Activated CD8-positive, alpha-beta T cell treated with anti-CD3 and anti-CD28 coated beads for 36 hours (primary cell): ENCODE data around the gene UQCC5. TPM values are rescaled to one million over a fixed set of nuclear protein-coding genes. Genes with fewer than 3 reads are reported as not detected.

Experiments used
- ATAC-seq: fragments of 200-7000 bp; cut with Tn5 transposase; one replicate; pipeline ENCODE4 v1.10.0; 2021; ENCODE audit warnings: mild to moderate bottlenecking, moderate library complexity
- CTCF ChIA-PET: fragments of 350-600 bp; sonication (Branson Sonifier 250); formaldehyde crosslinking; loops from one replicate; lab custom pipeline; 2021; ENCODE audit warnings: antibody characterized with exemption; lab: Charles Lee
- POLR2A ChIA-PET: fragments of 350-600 bp; sonication (Branson Sonifier 250); formaldehyde crosslinking; loops from one replicate; lab custom pipeline; 2021; ENCODE audit warnings: antibody characterized with exemption; lab: Charles Lee
- DNase-seq: peaks from one replicate; pipeline ENCODE4 v3.0.0-alpha.2; 2020
- H3K27ac Mint-ChIP-seq: one replicate; pipeline ENCODE4 v1.8.0; 2021; ENCODE audit warnings: mild to moderate bottlenecking, mixed read lengths
- H3K27me3 Mint-ChIP-seq: one replicate; pipeline ENCODE4 v1.8.0; 2021; ENCODE audit warnings: mixed read lengths
- H3K36me3 Mint-ChIP-seq: one replicate; pipeline ENCODE4 v1.8.0; 2021; ENCODE audit warnings: low read depth, mixed read lengths
- H3K4me1 Mint-ChIP-seq: one replicate; pipeline ENCODE4 v1.8.0; 2021; ENCODE audit warnings: low read depth, mixed read lengths
- H3K4me3 Mint-ChIP-seq: one replicate; pipeline ENCODE4 v1.8.0; 2021; ENCODE audit warnings: mild to moderate bottlenecking, moderate library complexity, mixed read lengths
- H3K9me3 Mint-ChIP-seq: one replicate; pipeline ENCODE4 v1.8.0; 2021; ENCODE audit warnings: mixed read lengths
- intact Hi-C: fragments of 100-400 bp; cut with micrococcal nuclease; formaldehyde crosslinking; loops from one replicate; pipeline ENCODE4 v1.10.0; 2022
- total RNA-seq, 2 experiments: library from RNA; stranded (reverse); gene quantifications; one replicate each; pipeline ENCODE4 v1.2.3, GENCODE V29; 2021
- TF ChIP-seq, protein P1 (sequence below): fragments of 200-600 bp; IDR thresholded peaks from one replicate; pipeline ENCODE4 v1.8.0; 2022; ENCODE audit warnings: antibody characterized with exemption, mild to moderate bottlenecking

The UQCC5 gene
- total RNA-seq, 2 experiments from 2014 or later = 14.0 to 20.5 TPM

DNA sequence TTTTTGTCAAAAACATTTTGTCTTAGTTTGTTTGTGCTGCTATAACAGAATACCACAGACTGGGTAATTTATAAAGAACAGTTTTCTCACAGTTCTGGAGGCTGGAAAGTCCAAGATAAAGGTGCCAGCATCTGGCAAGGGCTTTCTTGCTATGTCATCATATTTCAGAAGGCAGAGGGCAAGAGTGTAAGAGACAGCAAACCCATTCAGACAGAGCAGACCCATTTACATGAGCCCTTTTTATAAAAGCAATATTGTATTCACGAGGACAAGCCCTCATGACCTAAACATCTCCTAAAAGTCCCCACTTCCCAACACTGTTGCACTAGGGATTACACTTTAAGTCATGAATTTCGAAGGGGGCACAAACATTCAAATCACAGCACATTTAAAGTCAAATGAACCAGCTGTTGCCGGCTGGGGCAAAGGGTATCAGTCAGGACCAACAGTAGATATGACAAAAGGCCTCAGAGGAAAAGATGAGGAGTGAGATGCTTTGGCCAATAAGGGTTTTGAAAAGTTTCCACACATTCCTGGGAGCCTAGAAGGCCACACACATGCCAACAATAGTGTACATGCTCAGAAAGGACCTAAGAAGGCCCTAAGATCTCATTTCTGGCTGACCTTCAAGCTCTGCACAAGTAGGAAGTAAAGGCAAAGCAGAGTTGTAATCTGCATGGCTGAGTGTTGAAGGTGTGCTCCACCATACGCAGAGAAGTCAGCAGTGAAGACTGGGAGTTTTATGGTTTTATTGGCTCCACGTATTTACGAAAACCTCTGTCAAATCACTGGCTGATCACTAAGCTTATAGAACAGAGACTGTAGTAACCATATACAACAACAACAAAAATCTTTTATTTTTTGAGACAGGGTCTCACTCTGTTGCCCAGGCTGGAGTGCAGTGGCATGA is 37.9 kb downstream of the UQCC5 start:
- H3K4me1 Mint-ChIP-seq = no peaks in the 10 kb centered on the region
- H3K27me3 Mint-ChIP-seq = no peaks in the 10 kb centered on the region
- H3K4me3 Mint-ChIP-seq = no peak overlapping the region
- TF ChIP-seq, protein P1, sequence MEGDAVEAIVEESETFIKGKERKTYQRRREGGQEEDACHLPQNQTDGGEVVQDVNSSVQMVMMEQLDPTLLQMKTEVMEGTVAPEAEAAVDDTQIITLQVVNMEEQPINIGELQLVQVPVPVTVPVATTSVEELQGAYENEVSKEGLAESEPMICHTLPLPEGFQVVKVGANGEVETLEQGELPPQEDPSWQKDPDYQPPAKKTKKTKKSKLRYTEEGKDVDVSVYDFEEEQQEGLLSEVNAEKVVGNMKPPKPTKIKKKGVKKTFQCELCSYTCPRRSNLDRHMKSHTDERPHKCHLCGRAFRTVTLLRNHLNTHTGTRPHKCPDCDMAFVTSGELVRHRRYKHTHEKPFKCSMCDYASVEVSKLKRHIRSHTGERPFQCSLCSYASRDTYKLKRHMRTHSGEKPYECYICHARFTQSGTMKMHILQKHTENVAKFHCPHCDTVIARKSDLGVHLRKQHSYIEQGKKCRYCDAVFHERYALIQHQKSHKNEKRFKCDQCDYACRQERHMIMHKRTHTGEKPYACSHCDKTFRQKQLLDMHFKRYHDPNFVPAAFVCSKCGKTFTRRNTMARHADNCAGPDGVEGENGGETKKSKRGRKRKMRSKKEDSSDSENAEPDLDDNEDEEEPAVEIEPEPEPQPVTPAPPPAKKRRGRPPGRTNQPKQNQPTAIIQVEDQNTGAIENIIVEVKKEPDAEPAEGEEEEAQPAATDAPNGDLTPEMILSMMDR = no peak
- no peaks in the 10 kb centered on the region for H3K9me3 Mint-ChIP-seq
- no peak for DNase-seq
- ChIA-PET CTCF (interaction anchor here (1.2 to 1.6 kb wide), 2 partner anchors 12 to 114 kb away, joined by 4 read pairs; no protein-coding TSS in a partner anchor), POLR2A (interaction anchor here (0.8 kb wide), 1 partner anchor 12 kb away, joined by 3 read pairs; no protein-coding TSS in a partner anchor)
- ATAC-seq = no peak
- intact Hi-C loops = no loop called here
- peaks cover 42% of the 10 kb centered on the region for H3K36me3 Mint-ChIP-seq
- H3K27ac Mint-ChIP-seq = peak overlapping the region; percentile 22

Other genes with a start within 250 kb of the UQCC5 start
- gene GLYCTK, start 248.8 kb upstream of the UQCC5 start, total RNA-seq = 10 to 100 TPM; 21.6 to 21.9 TPM
- gene DNAH1, start 220.3 kb upstream of the UQCC5 start, total RNA-seq = 10 to 100 TPM in 1 of 2 experiments, 1 to 10 TPM in 1; 9.2 to 10.2 TPM
- gene BAP1, start 126.6 kb upstream of the UQCC5 start, total RNA-seq = 100 to 1,000 TPM in 1 of 2 experiments, 10 to 100 TPM in 1; 98.1 to 101 TPM
- gene PHF7, start 125.9 kb upstream of the UQCC5 start, total RNA-seq = 10 to 100 TPM; 18.4 to 20.6 TPM
- not detected for gene SEMA3G, start 91.5 kb upstream of the UQCC5 start, total RNA-seq
- 1 to 10 TPM; 4.8 to 5.9 TPM for gene TNNC1, start 82.6 kb upstream of the UQCC5 start, total RNA-seq
- gene NISCH, start 81.0 kb upstream of the UQCC5 start, total RNA-seq = 10 to 100 TPM; 57.1 to 57.4 TPM
- under 1 TPM; 0.09 to 0.20 TPM for gene STAB1, start 41.3 kb upstream of the UQCC5 start, total RNA-seq
- 10 to 100 TPM; 53.8 to 61.7 TPM for gene NT5DC2, start 2.7 kb upstream of the UQCC5 start, total RNA-seq
- gene PBRM1, start 149.3 kb downstream of the UQCC5 start, total RNA-seq = 10 to 100 TPM; 55.9 to 56.1 TPM
- gene GNL3, start 149.4 kb downstream of the UQCC5 start, total RNA-seq = 100 to 1,000 TPM; 198 to 200 TPM
- 10 to 100 TPM; 34.0 to 35.0 TPM for gene GLT8D1, start 169.2 kb downstream of the UQCC5 start, total RNA-seq
- gene SPCS1, start 169.5 kb downstream of the UQCC5 start, total RNA-seq = 100 to 1,000 TPM; 116 to 120 TPM
- 10 to 100 TPM; 16.2 to 18.4 TPM for gene NEK4, start 234.3 kb downstream of the UQCC5 start, total RNA-seq
- gene ITIH1, start 241.0 kb downstream of the UQCC5 start, total RNA-seq = not detected